Endothelial cell (in vitro differentiated cells): ENCODE results near the gene KCNN3. TPM values are rescaled to one million over a fixed set of nuclear protein-coding genes. Genes with fewer than 3 reads are reported as not detected.

Source experiments
- DNase-seq: peaks from one replicate; pipeline ENCODE4 v3.0.0; 2021; ENCODE audit warnings: low spot score
- H3K27ac Mint-ChIP-seq: one replicate; pipeline ENCODE4 v1.8.0; 2021; ENCODE audit warnings: mixed read lengths, inconsistent platforms; ENCODE audit not compliant: unreplicated experiment
- H3K27me3 Mint-ChIP-seq: one replicate; pipeline ENCODE4 v1.8.0; 2021; ENCODE audit warnings: mild to moderate bottlenecking, moderate library complexity, mixed read lengths, inconsistent platforms; ENCODE audit not compliant: unreplicated experiment
- H3K36me3 Mint-ChIP-seq: one replicate; pipeline ENCODE4 v1.8.0; 2021; ENCODE audit warnings: mild to moderate bottlenecking, low read depth, mixed read lengths, inconsistent platforms; ENCODE audit not compliant: unreplicated experiment
- H3K4me1 Mint-ChIP-seq: one replicate; pipeline ENCODE4 v1.8.0; 2021; ENCODE audit warnings: mild to moderate bottlenecking, mixed read lengths, inconsistent platforms; ENCODE audit not compliant: unreplicated experiment
- H3K4me3 Mint-ChIP-seq: one replicate; pipeline ENCODE4 v1.8.0; 2021; ENCODE audit warnings: mild to moderate bottlenecking, mixed read lengths, inconsistent platforms; ENCODE audit not compliant: unreplicated experiment
- H3K9me3 Mint-ChIP-seq: one replicate; pipeline ENCODE4 v1.8.0; 2021; ENCODE audit warnings: mixed read lengths, inconsistent platforms; ENCODE audit not compliant: unreplicated experiment
- CTCF ChIP-seq: fragments of 200-600 bp; sonication (generic); IDR thresholded peaks from one replicate; pipeline ENCODE4 v1.5.0; 2021; ENCODE audit warnings: antibody characterized with exemption; ENCODE audit not compliant: unreplicated experiment
- total RNA-seq: library from RNA; stranded (reverse); fragmentation: NEBNext Ultra II Directional; extraction: Animal tissue kit (Norgen Biotek cat#: 25700); gene quantifications from one replicate; pipeline ENCODE4 v1.2.1, GENCODE V29; 2021; ENCODE audit not compliant: unreplicated experiment

Gene KCNN3
- total RNA-seq, 1 donor from 2014 or later: 17.3 TPM

- H3K4me3 Mint-ChIP-seq: no peak overlapping the region
- H3K4me1 Mint-ChIP-seq: peaks cover 5% of the 10 kb centered on the region
- peaks cover 9% of the 10 kb centered on the region for H3K36me3 Mint-ChIP-seq
- peaks cover 3% of the 10 kb centered on the region for H3K27me3 Mint-ChIP-seq
- no peak for DNase-seq
- no peak overlapping the region for H3K27ac Mint-ChIP-seq
- H3K9me3 Mint-ChIP-seq: no peaks in the 10 kb centered on the region
- no peak for TF ChIP-seq CTCF
These were observed 119.1 kb downstream of the KCNN3 start for GRCh38 chr1:154750681-154751665.

- Mint-ChIP-seq H3K27ac (peak overlapping the region; percentile 74), H3K4me1 (peaks cover 5% of the 10 kb centered on the region), H3K4me3 (no peak overlapping the region), H3K27me3 (peaks cover 4% of the 10 kb centered on the region), H3K9me3 (no peaks in the 10 kb centered on the region), H3K36me3 (peaks cover 5% of the 10 kb centered on the region)
- no peak for DNase-seq
- no peak for TF ChIP-seq CTCF
These were observed 120.9 kb downstream of the KCNN3 start for GRCh38 chr1:154749078-154749760.

GRCh38 chr1:154748405-154748775 is 121.7 kb downstream of the KCNN3 start:
- peaks cover 3% of the 10 kb centered on the region for H3K4me1 Mint-ChIP-seq
- no peak overlapping the region for H3K27ac Mint-ChIP-seq
- no peak for TF ChIP-seq CTCF
- H3K36me3 Mint-ChIP-seq: peaks cover 5% of the 10 kb centered on the region
- no peaks in the 10 kb centered on the region for H3K9me3 Mint-ChIP-seq
- H3K27me3 Mint-ChIP-seq: peaks cover 6% of the 10 kb centered on the region
- H3K4me3 Mint-ChIP-seq: no peak overlapping the region
- DNase-seq: no peak

- TF ChIP-seq CTCF: no peak
- Mint-ChIP-seq H3K4me1 (no peaks in the 10 kb centered on the region), H3K27me3 (peaks cover 6% of the 10 kb centered on the region), H3K36me3 (peaks cover 5% of the 10 kb centered on the region), H3K4me3 (no peak overlapping the region), H3K9me3 (no peaks in the 10 kb centered on the region), H3K27ac (no peak overlapping the region)
- no peak for DNase-seq
These were observed 122.2 kb downstream of the KCNN3 start for GRCh38 chr1:154747740-154748404.
